HepG2 (cell line): ENCODE data around the gene CPPED1. TPM values are rescaled to one million over a fixed set of nuclear protein-coding genes. Genes with fewer than 3 reads are reported as not detected.
A peak's percentile ranks its signal among the peaks of the same experiment; 100 is the strongest.

ENCODE experiments used
- ARID2 ChIP-seq: sonication (generic); formaldehyde crosslinking; IDR thresholded peaks from 2 replicates; pipeline ENCODE4 v1.8.1; 2022; ENCODE audit warnings: mild to moderate bottlenecking, missing genetic modification reagents, borderline replicate concordance
- CCAR2 ChIP-seq: fragments of 200-400 bp; formaldehyde crosslinking; optimal IDR thresholded peaks from 2 replicates; pipeline ENCODE3; 2018; ENCODE audit warnings: low read depth, mild to moderate bottlenecking, low read length, moderate library complexity
- GPN1 ChIP-seq: sonication (generic); formaldehyde crosslinking; IDR thresholded peaks from 2 replicates; pipeline ENCODE4 v1.5.1; 2020; ENCODE audit warnings: missing genetic modification reagents, borderline replicate concordance
- NFE2 ChIP-seq: sonication (generic); formaldehyde crosslinking; IDR thresholded peaks from 2 replicates; pipeline ENCODE4 v1.4.0; 2020; ENCODE audit warnings: missing genetic modification reagents
- NFYC ChIP-seq: IDR thresholded peaks from 2 replicates; pipeline ENCODE4 v1.6.1; 2016; ENCODE audit warnings: missing genetic modification reagents, missing compliant biosample characterization
- RFXAP ChIP-seq: sonication (generic); formaldehyde crosslinking; IDR thresholded peaks from 2 replicates; pipeline ENCODE4 v1.4.0; 2020; ENCODE audit warnings: missing genetic modification reagents, borderline replicate concordance
- SAP130 ChIP-seq: IDR thresholded peaks from 2 replicates; pipeline ENCODE4 v1.6.1; 2016; ENCODE audit warnings: low read depth
- SRSF9 ChIP-seq: fragments of 200-400 bp; formaldehyde crosslinking; IDR thresholded peaks from 2 replicates; pipeline ENCODE4 v1.6.1; 2018; ENCODE audit warnings: borderline replicate concordance, mild to moderate bottlenecking, low read depth, low read length; ENCODE audit not compliant: insufficient read depth, poor library complexity, severe bottlenecking
- ZBTB3 ChIP-seq: sonication (generic); formaldehyde crosslinking; IDR thresholded peaks from 2 replicates; pipeline ENCODE4 v1.4.0; 2020; ENCODE audit warnings: low read depth, mild to moderate bottlenecking, moderate library complexity, missing genetic modification reagents, borderline replicate concordance
- ZFP1 ChIP-seq: IDR thresholded peaks from 2 replicates; pipeline ENCODE4 v1.6.1; 2016
- ZKSCAN1 ChIP-seq: fragments of 150-350 bp; IDR thresholded peaks from 2 replicates; pipeline ENCODE4 v1.6.1; 2014; ENCODE audit warnings: low read length
- ZKSCAN5 ChIP-seq: sonication (generic); formaldehyde crosslinking; IDR thresholded peaks from 2 replicates; pipeline ENCODE4 v1.5.1; 2020; ENCODE audit warnings: mild to moderate bottlenecking, missing genetic modification reagents
- ZNF343 ChIP-seq: sonication (generic); formaldehyde crosslinking; IDR thresholded peaks from 2 replicates; pipeline ENCODE4 v1.4.0; 2020; ENCODE audit warnings: mild to moderate bottlenecking, missing genetic modification reagents
- ZNF460 ChIP-seq: sonication (generic); formaldehyde crosslinking; IDR thresholded peaks from 2 replicates; pipeline ENCODE4 v1.5.1; 2020; ENCODE audit warnings: missing genetic modification reagents, mild to moderate bottlenecking, borderline replicate concordance
- ZNF501 ChIP-seq: sonication (generic); formaldehyde crosslinking; IDR thresholded peaks from 2 replicates; pipeline ENCODE4 v1.5.1; 2020; ENCODE audit warnings: mild to moderate bottlenecking, moderate library complexity, missing genetic modification reagents
- ZNF615 ChIP-seq: sonication (generic); formaldehyde crosslinking; IDR thresholded peaks from 2 replicates; pipeline ENCODE4 v1.5.0; 2020; ENCODE audit warnings: mild to moderate bottlenecking, missing genetic modification reagents, borderline replicate concordance
- ZNF713 ChIP-seq: sonication (generic); formaldehyde crosslinking; IDR thresholded peaks from 2 replicates; pipeline ENCODE4 v1.4.0; 2020; ENCODE audit warnings: mild to moderate bottlenecking, missing genetic modification reagents
- polyA plus RNA-seq, 8 experiments: library from polyadenylated mRNA; depleted of rRNA in 3 of 8; stranded (reverse) in 7 of 8; unstranded in 1 of 8; fragments of >200 nt; fragmentation: Illumina TruSeq in 4 of 8; extraction: Trizol in 4 of 8; gene quantifications; 2 replicates each; pipeline versions ENCODE4 v1.2.1 to v1.2.3, GENCODE V29; 2011 to 2016; ENCODE audit warnings: low read depth in 4 of 8, missing spikeins in 1 of 8, mixed read lengths in 1 of 8; ENCODE audit not compliant: insufficient read depth in 1 of 8
- total RNA-seq, 5 experiments: library from RNA; depleted of rRNA; stranded (reverse); fragments of >200 nt; fragmentation: Illumina TruSeq; extraction: Trizol; gene quantifications; 2 replicates each; pipeline ENCODE4 v1.2.3, GENCODE V29; 2016; ENCODE audit warnings: low read depth in 1 of 5
- TF ChIP-seq, protein P1 (sequence below): sonication (generic); formaldehyde crosslinking; conservative IDR thresholded peaks from 2 replicates; pipeline ENCODE4 v1.8.0; 2022; ENCODE audit warnings: missing genetic modification reagents
- TF ChIP-seq, protein P2 (sequence below): sonication (generic); formaldehyde crosslinking; IDR thresholded peaks from 2 replicates; pipeline ENCODE4 v1.4.0; 2020; ENCODE audit warnings: missing genetic modification reagents, borderline replicate concordance
- TF ChIP-seq, protein P3 (sequence below): sonication (generic); formaldehyde crosslinking; IDR thresholded peaks from 2 replicates; pipeline ENCODE4 v1.5.1; 2020; ENCODE audit warnings: missing genetic modification reagents, mild to moderate bottlenecking, borderline replicate concordance
- TF ChIP-seq, protein P4 (sequence below): IDR thresholded peaks from 2 replicates; pipeline ENCODE4 v1.6.1; 2016; ENCODE audit warnings: missing genetic modification reagents, missing compliant biosample characterization
- TF ChIP-seq, protein P5 (sequence below): sonication (generic); formaldehyde crosslinking; IDR thresholded peaks from 2 replicates; pipeline ENCODE4 v1.8.0; 2022; ENCODE audit warnings: missing genetic modification reagents, low read depth, mild to moderate bottlenecking, borderline replicate concordance
- TF ChIP-seq, protein P6 (sequence below): sonication (generic); formaldehyde crosslinking; IDR thresholded peaks from 2 replicates; pipeline ENCODE4 v1.4.0; 2020; ENCODE audit warnings: missing genetic modification reagents; ENCODE audit errors: not compliant biosample characterization

The CPPED1 gene
- total and polyA plus RNA-seq, 2 of the 13 experiments (the other 11 are each of a cell fraction or from before 2014, with no cell fraction given): 66.6 to 71.3 TPM

DNA sequence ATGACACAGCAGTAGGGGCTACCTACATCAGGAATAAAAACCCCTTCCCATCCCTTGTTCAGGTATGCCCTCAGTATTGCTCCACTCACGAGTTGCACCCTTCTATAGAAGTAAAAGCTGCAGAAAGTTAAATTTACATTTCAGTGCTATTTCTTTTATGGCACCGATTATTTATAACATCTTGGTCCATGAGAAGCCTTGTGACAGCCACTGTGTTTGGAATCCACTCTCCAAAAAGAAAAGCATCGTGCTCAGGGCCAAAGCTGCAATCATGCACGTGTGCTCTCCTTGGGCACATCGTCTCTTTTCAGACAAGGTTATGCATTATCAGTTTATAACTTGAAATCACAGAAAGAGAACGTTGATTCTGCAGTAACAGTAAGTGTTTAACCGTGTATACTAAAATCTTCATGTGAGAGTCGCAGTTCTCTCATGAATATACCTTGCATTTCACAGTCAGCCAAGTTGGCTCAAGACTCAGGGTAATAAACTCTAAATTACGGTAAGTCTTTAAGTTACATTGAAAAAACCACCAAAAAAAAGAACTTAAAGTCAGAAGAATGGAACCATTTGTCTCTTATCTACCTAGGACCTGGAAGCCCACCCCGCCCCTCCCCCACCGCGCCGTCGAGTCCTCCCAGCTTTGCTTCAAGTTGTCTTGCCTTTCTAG lies 189.6 kb downstream of the CPPED1 start (continued):
- TF ChIP-seq ZKSCAN5 (CRISPR knock-in tag): no peak
- no peak for TF ChIP-seq SRSF9
- TF ChIP-seq GPN1 (CRISPR knock-in tag): no peak
- TF ChIP-seq, protein P1, sequence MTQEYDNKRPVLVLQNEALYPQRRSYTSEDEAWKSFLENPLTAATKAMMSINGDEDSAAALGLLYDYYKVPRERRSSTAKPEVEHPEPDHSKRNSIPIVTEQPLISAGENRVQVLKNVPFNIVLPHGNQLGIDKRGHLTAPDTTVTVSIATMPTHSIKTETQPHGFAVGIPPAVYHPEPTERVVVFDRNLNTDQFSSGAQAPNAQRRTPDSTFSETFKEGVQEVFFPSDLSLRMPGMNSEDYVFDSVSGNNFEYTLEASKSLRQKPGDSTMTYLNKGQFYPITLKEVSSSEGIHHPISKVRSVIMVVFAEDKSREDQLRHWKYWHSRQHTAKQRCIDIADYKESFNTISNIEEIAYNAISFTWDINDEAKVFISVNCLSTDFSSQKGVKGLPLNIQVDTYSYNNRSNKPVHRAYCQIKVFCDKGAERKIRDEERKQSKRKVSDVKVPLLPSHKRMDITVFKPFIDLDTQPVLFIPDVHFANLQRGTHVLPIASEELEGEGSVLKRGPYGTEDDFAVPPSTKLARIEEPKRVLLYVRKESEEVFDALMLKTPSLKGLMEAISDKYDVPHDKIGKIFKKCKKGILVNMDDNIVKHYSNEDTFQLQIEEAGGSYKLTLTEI: no peak
- no peak for TF ChIP-seq NFE2 (CRISPR knock-in tag)
- no peak for TF ChIP-seq ZNF460 (CRISPR knock-in tag)
- no peak for TF ChIP-seq ZNF713
- TF ChIP-seq ZNF501: no peak
- TF ChIP-seq NFYC (CRISPR knock-in tag): no peak
- TF ChIP-seq ZNF615: peak; percentile 78; the same call in 1 of the 2 replicates
- no peak for TF ChIP-seq RFXAP
- TF ChIP-seq ARID2 (CRISPR knock-in tag): no peak
- TF ChIP-seq ZFP1 (CRISPR knock-in tag): no peak
- TF ChIP-seq, protein P2, sequence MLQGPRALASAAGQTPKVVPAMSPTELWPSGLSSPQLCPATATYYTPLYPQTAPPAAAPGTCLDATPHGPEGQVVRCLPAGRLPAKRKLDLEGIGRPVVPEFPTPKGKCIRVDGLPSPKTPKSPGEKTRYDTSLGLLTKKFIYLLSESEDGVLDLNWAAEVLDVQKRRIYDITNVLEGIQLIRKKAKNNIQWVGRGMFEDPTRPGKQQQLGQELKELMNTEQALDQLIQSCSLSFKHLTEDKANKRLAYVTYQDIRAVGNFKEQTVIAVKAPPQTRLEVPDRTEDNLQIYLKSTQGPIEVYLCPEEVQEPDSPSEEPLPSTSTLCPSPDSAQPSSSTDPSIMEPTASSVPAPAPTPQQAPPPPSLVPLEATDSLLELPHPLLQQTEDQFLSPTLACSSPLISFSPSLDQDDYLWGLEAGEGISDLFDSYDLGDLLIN: no peak
- TF ChIP-seq, protein P3, sequence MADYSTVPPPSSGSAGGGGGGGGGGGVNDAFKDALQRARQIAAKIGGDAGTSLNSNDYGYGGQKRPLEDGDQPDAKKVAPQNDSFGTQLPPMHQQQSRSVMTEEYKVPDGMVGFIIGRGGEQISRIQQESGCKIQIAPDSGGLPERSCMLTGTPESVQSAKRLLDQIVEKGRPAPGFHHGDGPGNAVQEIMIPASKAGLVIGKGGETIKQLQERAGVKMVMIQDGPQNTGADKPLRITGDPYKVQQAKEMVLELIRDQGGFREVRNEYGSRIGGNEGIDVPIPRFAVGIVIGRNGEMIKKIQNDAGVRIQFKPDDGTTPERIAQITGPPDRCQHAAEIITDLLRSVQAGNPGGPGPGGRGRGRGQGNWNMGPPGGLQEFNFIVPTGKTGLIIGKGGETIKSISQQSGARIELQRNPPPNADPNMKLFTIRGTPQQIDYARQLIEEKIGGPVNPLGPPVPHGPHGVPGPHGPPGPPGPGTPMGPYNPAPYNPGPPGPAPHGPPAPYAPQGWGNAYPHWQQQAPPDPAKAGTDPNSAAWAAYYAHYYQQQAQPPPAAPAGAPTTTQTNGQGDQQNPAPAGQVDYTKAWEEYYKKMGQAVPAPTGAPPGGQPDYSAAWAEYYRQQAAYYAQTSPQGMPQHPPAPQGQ (CRISPR knock-in tag): no peak; the same call in 1 of the 2 replicates
- peak; percentile 75; the same call in 1 of the 2 replicates for TF ChIP-seq ZBTB3
- TF ChIP-seq ZKSCAN1: no peak
- TF ChIP-seq, protein P4, sequence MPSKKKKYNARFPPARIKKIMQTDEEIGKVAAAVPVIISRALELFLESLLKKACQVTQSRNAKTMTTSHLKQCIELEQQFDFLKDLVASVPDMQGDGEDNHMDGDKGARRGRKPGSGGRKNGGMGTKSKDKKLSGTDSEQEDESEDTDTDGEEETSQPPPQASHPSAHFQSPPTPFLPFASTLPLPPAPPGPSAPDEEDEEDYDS (CRISPR knock-in tag): peak; percentile 59; the same call in 1 of the 2 replicates
- TF ChIP-seq ZNF343 (CRISPR knock-in tag): no peak
- TF ChIP-seq, protein P5, sequence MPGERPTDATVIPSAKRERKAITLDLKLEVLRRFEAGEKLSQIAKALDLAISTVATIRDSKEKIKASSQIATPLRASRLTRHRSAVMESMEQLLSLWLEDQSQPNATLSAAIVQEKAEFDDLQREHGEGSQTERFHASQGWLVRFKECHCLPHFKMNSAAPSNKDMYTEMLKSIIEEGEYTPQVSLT: no peak
- no peak for TF ChIP-seq SAP130 (CRISPR knock-in tag)
- no peak for TF ChIP-seq CCAR2
- TF ChIP-seq, protein P6, sequence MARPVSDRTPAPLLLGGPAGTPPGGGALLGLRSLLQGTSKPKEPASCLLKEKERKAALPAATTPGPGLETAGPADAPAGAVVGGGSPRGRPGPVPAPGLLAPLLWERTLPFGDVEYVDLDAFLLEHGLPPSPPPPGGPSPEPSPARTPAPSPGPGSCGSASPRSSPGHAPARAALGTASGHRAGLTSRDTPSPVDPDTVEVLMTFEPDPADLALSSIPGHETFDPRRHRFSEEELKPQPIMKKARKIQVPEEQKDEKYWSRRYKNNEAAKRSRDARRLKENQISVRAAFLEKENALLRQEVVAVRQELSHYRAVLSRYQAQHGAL (CRISPR knock-in tag): no peak
